WI38 (cell line): Measurements from ENCODE around the gene NFKBIZ.

Experiments
- H3K4me3 ChIP-seq: 2 replicates; pipeline ENCODE4 v1.5.1; 2011; ENCODE audit warnings: low read depth, mild to moderate bottlenecking, control low read depth, low read length
- TF ChIP-seq, protein P1 (sequence below): IDR thresholded peaks from 2 replicates; pipeline ENCODE4 v1.5.1; 2012; ENCODE audit warnings: low read depth, mild to moderate bottlenecking, control low read depth, low read length

Gene NFKBIZ

DNA sequence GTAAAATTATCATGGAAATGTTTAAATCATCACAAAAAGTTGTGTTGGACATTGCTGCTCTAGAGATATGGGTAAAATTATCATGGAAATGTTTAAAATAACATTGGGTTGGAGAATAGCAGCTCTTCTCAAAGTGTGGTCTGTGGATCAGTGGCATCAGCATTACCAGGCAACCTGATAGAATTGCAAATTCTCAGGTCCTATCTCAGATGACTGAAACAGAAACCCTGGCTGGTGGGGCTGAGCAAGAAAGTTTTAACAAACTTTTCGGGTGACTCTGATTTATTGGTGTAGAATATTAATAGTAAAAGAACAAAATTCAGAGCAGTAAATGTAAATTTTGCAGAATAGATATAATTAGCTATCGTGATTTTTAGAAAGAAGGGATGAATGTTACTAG lies 41.4 kb upstream of the NFKBIZ start:
- no peak overlapping the region for H3K4me3 ChIP-seq
- TF ChIP-seq, protein P1, sequence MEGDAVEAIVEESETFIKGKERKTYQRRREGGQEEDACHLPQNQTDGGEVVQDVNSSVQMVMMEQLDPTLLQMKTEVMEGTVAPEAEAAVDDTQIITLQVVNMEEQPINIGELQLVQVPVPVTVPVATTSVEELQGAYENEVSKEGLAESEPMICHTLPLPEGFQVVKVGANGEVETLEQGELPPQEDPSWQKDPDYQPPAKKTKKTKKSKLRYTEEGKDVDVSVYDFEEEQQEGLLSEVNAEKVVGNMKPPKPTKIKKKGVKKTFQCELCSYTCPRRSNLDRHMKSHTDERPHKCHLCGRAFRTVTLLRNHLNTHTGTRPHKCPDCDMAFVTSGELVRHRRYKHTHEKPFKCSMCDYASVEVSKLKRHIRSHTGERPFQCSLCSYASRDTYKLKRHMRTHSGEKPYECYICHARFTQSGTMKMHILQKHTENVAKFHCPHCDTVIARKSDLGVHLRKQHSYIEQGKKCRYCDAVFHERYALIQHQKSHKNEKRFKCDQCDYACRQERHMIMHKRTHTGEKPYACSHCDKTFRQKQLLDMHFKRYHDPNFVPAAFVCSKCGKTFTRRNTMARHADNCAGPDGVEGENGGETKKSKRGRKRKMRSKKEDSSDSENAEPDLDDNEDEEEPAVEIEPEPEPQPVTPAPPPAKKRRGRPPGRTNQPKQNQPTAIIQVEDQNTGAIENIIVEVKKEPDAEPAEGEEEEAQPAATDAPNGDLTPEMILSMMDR, result no peak

DNA sequence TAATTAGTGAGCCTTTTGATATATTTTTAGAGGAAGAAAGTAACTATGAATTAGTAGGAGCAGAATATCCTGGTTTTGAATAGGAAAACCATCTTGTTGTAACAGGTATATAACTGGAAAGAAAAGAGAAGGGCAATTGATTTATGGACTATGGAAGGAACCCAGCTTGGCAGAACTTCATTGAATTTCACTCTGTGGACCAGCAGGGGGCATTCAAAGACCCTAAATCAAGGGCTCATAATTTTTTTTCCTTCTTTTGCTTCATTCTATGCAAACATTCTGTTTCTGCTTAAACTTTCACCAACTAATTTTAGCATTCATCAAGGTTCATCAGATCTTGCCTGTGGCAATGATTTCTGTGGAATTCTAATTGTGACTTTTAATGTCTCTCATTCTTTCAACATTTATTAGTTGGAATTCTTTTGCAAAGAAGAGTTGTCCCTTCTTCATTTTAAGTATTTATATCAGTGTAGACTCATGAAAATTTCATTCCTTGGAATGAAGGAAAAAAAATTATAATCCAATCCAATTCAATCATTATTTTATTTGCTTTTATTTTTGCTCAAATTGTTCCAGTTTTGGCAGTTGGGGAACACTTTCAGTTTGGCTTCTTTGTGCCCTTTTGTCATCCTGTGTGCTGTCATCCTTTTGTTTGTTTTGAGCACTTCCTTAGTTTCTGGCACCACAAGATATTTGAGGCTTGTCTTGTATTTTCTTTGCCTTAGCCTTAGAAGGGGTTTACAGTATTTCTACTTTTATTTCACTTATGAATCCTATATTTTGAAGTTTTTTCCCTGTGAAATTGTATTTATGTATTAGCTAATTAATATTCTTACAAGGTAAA lies 39.9 kb upstream of the NFKBIZ start:
- TF ChIP-seq, protein P1, result peak; percentile 28; the same call in 1 of the 2 replicates
- H3K4me3 ChIP-seq, result no peak overlapping the region

DNA sequence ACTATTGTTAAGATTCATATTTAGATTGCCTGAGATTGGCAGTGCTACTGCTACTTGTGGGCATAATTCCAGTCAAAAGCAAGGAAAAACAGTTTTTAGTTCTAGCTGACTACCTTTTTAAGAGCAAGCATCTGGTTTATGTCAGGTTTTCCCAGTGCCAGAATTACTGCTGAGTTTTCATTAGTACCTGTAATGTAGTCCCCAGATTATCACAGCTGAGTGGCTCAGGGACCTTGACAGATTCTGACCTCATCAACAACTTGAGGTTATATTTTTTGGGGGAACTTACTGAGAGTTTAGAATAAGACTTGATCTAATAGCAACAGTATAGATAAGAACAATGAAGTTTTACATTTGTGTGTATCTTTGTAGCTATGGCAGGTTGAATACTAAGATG lies 39.3 kb upstream of the NFKBIZ start:
- TF ChIP-seq, protein P1, result no peak
- no peak overlapping the region for H3K4me3 ChIP-seq

DNA sequence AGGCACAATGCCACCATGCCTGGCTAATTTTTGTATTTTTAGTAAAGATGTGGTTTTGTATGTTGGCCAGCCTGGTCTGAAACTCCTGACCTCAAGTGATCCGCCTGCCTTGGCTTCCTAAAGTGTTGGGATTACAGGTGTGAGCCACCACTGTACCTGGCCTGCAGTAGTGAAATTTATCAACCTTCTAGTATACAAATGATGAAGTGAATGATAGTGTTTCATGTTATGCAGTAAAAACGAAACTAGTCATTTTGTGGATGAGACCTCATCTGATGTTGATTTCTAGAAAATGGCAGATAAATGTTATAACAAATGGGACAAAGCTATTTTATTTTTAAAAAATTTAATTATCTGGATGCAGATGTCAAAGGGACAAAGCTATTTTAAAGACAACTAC lies 37.4 kb upstream of the NFKBIZ start:
- no peak overlapping the region for H3K4me3 ChIP-seq
- TF ChIP-seq, protein P1, result no peak

DNA sequence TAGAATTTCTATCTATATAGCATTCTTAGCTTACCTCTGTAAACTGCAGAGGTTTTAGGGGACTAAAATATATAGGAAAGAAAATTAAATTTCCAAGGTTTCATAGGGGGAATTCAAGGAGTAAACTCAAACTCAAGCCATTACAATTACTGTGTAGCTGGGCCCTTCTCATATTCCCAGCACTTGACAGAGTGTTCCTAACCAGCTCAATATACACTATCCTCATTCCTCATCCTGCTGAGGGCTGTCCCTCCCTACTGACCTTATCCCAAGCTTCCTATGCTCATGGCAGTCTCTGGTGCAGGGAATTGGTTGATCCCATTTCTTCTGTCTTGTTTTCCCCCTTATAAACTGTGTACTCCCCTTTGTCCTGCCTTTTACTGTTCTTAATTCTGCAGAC lies 36.4 kb upstream of the NFKBIZ start:
- no peak overlapping the region for H3K4me3 ChIP-seq

DNA sequence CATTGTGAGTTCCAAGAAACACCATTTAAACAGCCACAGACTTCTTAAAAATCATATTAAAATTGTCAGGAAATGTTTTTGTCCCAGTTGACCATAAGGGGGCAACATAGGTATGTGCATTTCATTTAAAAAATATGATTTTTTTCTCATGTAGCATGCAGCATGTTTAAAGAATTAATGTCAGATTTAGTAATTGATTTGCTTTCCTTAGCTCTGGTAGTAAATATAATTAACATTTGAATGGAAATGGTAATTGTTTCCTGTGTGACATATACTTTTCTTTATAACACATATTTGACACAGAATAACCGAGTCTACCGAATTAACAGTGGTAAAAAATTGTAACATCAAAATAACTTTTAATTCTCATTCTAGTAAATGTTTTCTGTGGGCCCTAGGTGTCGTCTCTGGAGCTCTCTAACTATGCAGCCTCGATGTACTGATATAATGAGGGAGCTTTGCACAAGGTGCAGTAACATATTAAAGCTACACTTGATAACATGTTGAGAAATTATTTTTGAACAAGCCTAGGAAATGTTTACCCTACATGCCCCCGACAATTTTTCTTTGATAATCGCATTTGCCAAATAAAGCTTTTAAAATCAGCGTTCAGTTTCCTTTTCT lies 35.4 kb upstream of the NFKBIZ start:
- TF ChIP-seq, protein P1, result no peak; the same call in 1 of the 2 replicates
- H3K4me3 ChIP-seq, result no peak overlapping the region

More for the DNA sequence above, 36.4 kb upstream of the NFKBIZ start:
- TF ChIP-seq, protein P1, result no peak

DNA sequence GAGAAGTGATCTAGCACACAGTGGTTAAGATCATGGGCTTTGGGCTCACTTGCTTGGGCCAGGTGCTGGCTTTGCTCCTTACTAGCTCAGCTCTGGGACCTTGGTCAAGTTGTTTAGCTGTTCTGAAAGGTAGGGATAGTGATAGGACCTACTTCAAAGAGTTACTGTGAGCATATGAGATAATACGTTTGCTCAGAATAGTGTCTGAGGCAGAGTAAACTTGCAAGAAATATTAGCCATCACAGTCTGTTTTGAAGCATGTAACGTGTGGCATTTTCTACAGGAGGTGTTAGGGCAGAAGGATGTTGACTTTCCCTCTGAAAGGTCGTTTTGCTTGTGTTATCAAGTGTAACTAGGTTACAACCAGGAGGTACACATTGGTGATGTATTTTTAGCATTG lies 34.5 kb upstream of the NFKBIZ start:
- TF ChIP-seq, protein P1, result no peak
- no peak overlapping the region for H3K4me3 ChIP-seq
